ENCODE results near the gene SORL1-AS1.
"Not testable (repeated sequence)": the region's sequence is repeated elsewhere in the genome, so short reads cannot be mapped to it uniquely, and the experiment has no call there.

The SORL1-AS1 gene

DNA sequence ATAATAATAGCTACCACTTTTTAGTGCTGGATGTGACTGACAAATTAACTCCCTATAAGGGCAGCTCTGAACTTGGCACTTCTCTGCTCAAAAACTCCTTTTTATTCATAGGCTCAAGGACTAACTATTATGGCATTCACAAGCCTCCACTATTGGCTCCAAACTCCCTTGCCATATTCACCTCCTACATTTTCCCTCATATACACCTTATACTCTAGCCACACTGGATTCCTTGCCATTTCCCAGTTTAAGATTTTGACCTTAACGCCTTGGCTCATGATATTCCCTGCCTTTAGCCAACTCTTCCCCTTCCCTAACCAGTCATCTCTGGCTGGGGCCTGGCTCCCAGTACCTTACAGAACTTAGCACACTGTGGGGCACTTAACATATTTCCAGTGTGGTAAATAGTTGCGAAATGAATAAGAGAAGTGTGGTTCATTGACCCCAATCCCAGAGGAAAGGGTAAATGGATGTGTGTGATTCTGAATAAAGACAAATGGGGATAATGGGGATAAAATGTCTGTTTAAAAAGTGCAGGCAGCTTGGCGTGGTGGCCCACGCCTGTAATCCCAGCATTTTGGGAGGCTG, 40.7 kb downstream of the SORL1-AS1 start (continued):
- TF ChIP-seq, protein P1, sequence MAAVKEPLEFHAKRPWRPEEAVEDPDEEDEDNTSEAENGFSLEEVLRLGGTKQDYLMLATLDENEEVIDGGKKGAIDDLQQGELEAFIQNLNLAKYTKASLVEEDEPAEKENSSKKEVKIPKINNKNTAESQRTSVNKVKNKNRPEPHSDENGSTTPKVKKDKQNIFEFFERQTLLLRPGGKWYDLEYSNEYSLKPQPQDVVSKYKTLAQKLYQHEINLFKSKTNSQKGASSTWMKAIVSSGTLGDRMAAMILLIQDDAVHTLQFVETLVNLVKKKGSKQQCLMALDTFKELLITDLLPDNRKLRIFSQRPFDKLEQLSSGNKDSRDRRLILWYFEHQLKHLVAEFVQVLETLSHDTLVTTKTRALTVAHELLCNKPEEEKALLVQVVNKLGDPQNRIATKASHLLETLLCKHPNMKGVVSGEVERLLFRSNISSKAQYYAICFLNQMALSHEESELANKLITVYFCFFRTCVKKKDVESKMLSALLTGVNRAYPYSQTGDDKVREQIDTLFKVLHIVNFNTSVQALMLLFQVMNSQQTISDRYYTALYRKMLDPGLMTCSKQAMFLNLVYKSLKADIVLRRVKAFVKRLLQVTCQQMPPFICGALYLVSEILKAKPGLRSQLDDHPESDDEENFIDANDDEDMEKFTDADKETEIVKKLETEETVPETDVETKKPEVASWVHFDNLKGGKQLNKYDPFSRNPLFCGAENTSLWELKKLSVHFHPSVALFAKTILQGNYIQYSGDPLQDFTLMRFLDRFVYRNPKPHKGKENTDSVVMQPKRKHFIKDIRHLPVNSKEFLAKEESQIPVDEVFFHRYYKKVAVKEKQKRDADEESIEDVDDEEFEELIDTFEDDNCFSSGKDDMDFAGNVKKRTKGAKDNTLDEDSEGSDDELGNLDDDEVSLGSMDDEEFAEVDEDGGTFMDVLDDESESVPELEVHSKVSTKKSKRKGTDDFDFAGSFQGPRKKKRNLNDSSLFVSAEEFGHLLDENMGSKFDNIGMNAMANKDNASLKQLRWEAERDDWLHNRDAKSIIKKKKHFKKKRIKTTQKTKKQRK (IDR thresholded peaks at IDR 0.05; ENCODE audit: low read depth, low read length) = no peak
- TF ChIP-seq NFYA (IDR thresholded peaks at IDR 0.05; ENCODE audit: borderline replicate concordance, low read depth, low read length) (no peak), IKZF1 (conservative IDR thresholded peaks at IDR 0.05) (no peak), WRNIP1 (IDR thresholded peaks at IDR 0.05; ENCODE audit: borderline replicate concordance, low read depth, low read length) (no peak), MYB (IDR thresholded peaks at IDR 0.05; ENCODE audit: borderline replicate concordance, low read depth, low read length) (no peak), RAD51 (IDR thresholded peaks at IDR 0.05) (no peak)
- TF ChIP-seq, protein P2, sequence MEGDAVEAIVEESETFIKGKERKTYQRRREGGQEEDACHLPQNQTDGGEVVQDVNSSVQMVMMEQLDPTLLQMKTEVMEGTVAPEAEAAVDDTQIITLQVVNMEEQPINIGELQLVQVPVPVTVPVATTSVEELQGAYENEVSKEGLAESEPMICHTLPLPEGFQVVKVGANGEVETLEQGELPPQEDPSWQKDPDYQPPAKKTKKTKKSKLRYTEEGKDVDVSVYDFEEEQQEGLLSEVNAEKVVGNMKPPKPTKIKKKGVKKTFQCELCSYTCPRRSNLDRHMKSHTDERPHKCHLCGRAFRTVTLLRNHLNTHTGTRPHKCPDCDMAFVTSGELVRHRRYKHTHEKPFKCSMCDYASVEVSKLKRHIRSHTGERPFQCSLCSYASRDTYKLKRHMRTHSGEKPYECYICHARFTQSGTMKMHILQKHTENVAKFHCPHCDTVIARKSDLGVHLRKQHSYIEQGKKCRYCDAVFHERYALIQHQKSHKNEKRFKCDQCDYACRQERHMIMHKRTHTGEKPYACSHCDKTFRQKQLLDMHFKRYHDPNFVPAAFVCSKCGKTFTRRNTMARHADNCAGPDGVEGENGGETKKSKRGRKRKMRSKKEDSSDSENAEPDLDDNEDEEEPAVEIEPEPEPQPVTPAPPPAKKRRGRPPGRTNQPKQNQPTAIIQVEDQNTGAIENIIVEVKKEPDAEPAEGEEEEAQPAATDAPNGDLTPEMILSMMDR (IDR thresholded peaks at IDR 0.05 in 2 of 3, conservative IDR thresholded peaks at IDR 0.05 in 1 of 3; ENCODE audit: control insufficient read depth in 2 of 3, extremely low read depth in 1 of 3, insufficient read depth in 1 of 3, low read depth in 3 of 3, low read length in 3 of 3) = no peak

DNA sequence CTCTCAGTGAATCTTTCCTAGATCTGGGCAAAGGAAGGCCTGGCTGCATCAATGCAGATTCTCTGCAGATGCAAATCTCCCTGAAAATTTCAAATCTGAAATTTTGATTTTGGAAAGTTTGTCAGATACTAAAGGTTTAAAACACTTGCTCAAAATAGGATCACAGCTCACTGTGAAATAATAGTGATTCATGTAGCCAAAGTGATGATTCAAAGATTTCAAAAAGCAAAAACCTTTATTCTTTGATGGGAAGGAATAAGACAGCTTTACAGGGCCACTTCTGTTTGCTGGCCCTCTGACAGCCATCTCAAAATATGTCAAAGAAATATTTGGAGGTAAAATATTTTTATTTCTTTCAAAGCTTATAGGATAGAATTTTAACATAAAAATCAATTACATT, 41.4 kb downstream of the SORL1-AS1 start:
- H3K4me3 ChIP-seq; H4K20me1 ChIP-seq (ENCODE audit: control insufficient read depth, insufficient read depth); H3K9me3 ChIP-seq (replicated peaks; ENCODE audit: control insufficient read depth, insufficient read depth, low read length); H3K36me3 ChIP-seq (ENCODE audit: control insufficient read depth in 2 of 2, insufficient read depth in 2 of 2, low read length in 1 of 2); H3K79me2 ChIP-seq (ENCODE audit: control insufficient read depth, insufficient read depth, low read length); H3K9ac ChIP-seq (ENCODE audit: control insufficient read depth, insufficient read depth, low read length); POLR2A ChIA-PET; FAIRE-seq; in situ Hi-C loops (cut with MboI); H3K4me2 ChIP-seq (ENCODE audit: control insufficient read depth, insufficient read depth); intact Hi-C loops (cut with micrococcal nuclease; ENCODE audit: unreplicated experiment); H2AFZ ChIP-seq (ENCODE audit: control insufficient read depth, low read depth, low read length); DNase-seq (ENCODE audit: low read depth, low spot score); BruUV-seq (replicated peaks); H3K27me3 ChIP-seq (replicated peaks in 1 of 2; ENCODE audit: control insufficient read depth in 2 of 2, insufficient read depth in 2 of 2, low read length in 1 of 2); H3K4me1 ChIP-seq (ENCODE audit: control insufficient read depth, insufficient read depth, low read length); ATAC-seq; H3K27ac ChIP-seq (ENCODE audit: control insufficient read depth, insufficient read depth): not testable (repeated sequence)
- ChIA-PET RAD21 (ENCODE audit: unreplicated experiment) (interaction anchor here (1.5 to 1.6 kb wide), 2 partner anchors 18 to 39 kb away, joined by 3 to 5 read pairs; no protein-coding TSS in a partner anchor), CTCF (interaction anchor here (0.6 to 1.0 kb wide), 2 partner anchors 23 to 32 kb away, joined by 3 read pairs; no protein-coding TSS in a partner anchor), SMC1A (ENCODE audit: uncharacterized antibody, unreplicated experiment) (interaction anchor here (0.9 to 2.2 kb wide), 8 partner anchors 9 to 45 kb away, joined by 3 to 6 read pairs (median 4); no protein-coding TSS in a partner anchor)

DNA sequence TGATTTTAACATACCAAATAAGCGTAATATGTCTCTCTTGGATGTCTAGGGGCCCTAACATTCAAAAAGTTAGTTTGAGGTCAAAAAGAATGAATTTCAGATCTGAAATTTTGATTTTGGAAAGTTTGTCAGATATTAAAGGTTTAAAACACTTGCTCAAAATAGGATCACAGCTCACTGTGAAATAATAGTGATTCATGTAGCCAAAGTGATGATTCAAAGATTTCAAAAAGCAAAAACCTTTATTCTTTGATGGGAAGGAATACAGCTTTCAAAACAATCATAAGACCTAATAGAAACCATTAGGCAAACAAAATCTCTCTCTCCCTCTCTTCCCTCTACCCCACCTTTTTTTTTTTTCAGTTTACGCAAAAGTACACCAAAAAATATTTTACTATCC, 42.7 kb downstream of the SORL1-AS1 start:
- H4K20me1 ChIP-seq (ENCODE audit: control insufficient read depth, insufficient read depth); H3K27ac ChIP-seq (ENCODE audit: control insufficient read depth, insufficient read depth); H3K79me2 ChIP-seq (ENCODE audit: control insufficient read depth, insufficient read depth, low read length); intact Hi-C loops (cut with micrococcal nuclease; ENCODE audit: unreplicated experiment); H3K27me3 ChIP-seq (replicated peaks in 1 of 2; ENCODE audit: control insufficient read depth in 2 of 2, insufficient read depth in 2 of 2, low read length in 1 of 2); H3K4me3 ChIP-seq; H3K4me1 ChIP-seq (ENCODE audit: control insufficient read depth, insufficient read depth, low read length); ATAC-seq; H3K9me3 ChIP-seq (replicated peaks; ENCODE audit: control insufficient read depth, insufficient read depth, low read length); H3K4me2 ChIP-seq (ENCODE audit: control insufficient read depth, insufficient read depth); H2AFZ ChIP-seq (ENCODE audit: control insufficient read depth, low read depth, low read length); in situ Hi-C loops (cut with MboI); BruUV-seq (replicated peaks); FAIRE-seq; H3K36me3 ChIP-seq (ENCODE audit: control insufficient read depth in 2 of 2, insufficient read depth in 2 of 2, low read length in 1 of 2); DNase-seq (ENCODE audit: low read depth, low spot score); H3K9ac ChIP-seq (ENCODE audit: control insufficient read depth, insufficient read depth, low read length): not testable (repeated sequence)
- RAD21 ChIA-PET (ENCODE audit: unreplicated experiment) = interaction anchor here (0.9 to 1.7 kb wide), 4 partner anchors 34 to 90 kb away, joined by 3 to 5 read pairs (median 5); no protein-coding TSS in a partner anchor
- WGBS (ENCODE audit: insufficient coverage, insufficient replicate concordance, low lambda C conversion rate, missing lambda C conversion rate) = 98% methylated on average over 2 of the region's 2 CpGs
- CTCF ChIA-PET = interaction anchor here (0.7 to 1.3 kb wide), 4 partner anchors 10 to 31 kb away, joined by 3 to 5 read pairs (median 4); no protein-coding TSS in a partner anchor
- SMC1A ChIA-PET (ENCODE audit: uncharacterized antibody, unreplicated experiment) = interaction anchor here (0.7 to 2.2 kb wide), 8 partner anchors 11 to 81 kb away, joined by 3 to 7 read pairs (median 4); no protein-coding TSS in a partner anchor
- POLR2A ChIA-PET = interaction anchor here (0.7 kb wide), 1 partner anchor 1898 kb away, joined by 3 read pairs; no protein-coding TSS in a partner anchor
